CD4-positive, alpha-beta T cell treated with Interleukin-6 at 100 ng/mL for 8 hours (primary cell): ENCODE results near the gene FAM83G.
"Not testable (repeated sequence)": the region's sequence is repeated elsewhere in the genome, so short reads cannot be mapped to it uniquely, and the experiment has no call there.

Experiments
- DNase-seq: peaks from one replicate; pipeline ENCODE4 v3.0.0-alpha.2; 2020; ENCODE audit warnings: mixed read lengths, low spot score

Gene FAM83G

GRCh38 chr17:19004421-19005136 lies at the start of gene FAM83G:
TSS of gene FAM83G (minus strand) at chr17:19004764. CDS start at chr17:19004041, 723 bp downstream.
- DNase-seq: peak; percentile 82

GRCh38 chr17:19048826-19049225 lies 44.3 kb upstream of the FAM83G start:
- DNase-seq: not testable (repeated sequence)

- not testable (repeated sequence) for DNase-seq
Measured at GRCh38 chr17:19047510-19047909, 42.9 kb upstream of the FAM83G start.

- DNase-seq: not testable (repeated sequence)
Measured at GRCh38 chr17:19046782-19047375, 42.3 kb upstream of the FAM83G start, which contains the start of gene GRAP. TSS of gene GRAP (minus strand) at chr17:19046957. CDS start at chr17:19046926, 31 bp downstream.

GRCh38 chr17:19044643-19045042 lies 40.1 kb upstream of the FAM83G start:
- not testable (repeated sequence) for DNase-seq

- not testable (repeated sequence) for DNase-seq
Measured at GRCh38 chr17:19043032-19043431, 38.5 kb upstream of the FAM83G start.

- not testable (repeated sequence) for DNase-seq
Measured at GRCh38 chr17:19042369-19042768, 37.8 kb upstream of the FAM83G start.

- not testable (repeated sequence) for DNase-seq
Measured at GRCh38 chr17:19041871-19042270, 37.3 kb upstream of the FAM83G start.

GRCh38 chr17:19040350-19040749 lies 35.8 kb upstream of the FAM83G start:
- DNase-seq: not testable (repeated sequence)

GRCh38 chr17:19038730-19039129 lies 34.2 kb upstream of the FAM83G start:
- DNase-seq: not testable (repeated sequence)

- DNase-seq: not testable (repeated sequence)
Measured at GRCh38 chr17:19038007-19038406, 33.4 kb upstream of the FAM83G start.

- not testable (repeated sequence) for DNase-seq
Measured at GRCh38 chr17:19037547-19037946, 33.0 kb upstream of the FAM83G start.

GRCh38 chr17:19036186-19036585 lies 31.6 kb upstream of the FAM83G start:
- not testable (repeated sequence) for DNase-seq

GRCh38 chr17:19032377-19032988 lies 27.9 kb upstream of the FAM83G start:
- DNase-seq: not testable (repeated sequence)

- not testable (repeated sequence) for DNase-seq
Measured at GRCh38 chr17:19031729-19032128, 27.2 kb upstream of the FAM83G start.

GRCh38 chr17:19030771-19031449 lies 26.3 kb upstream of the FAM83G start:
- not testable (repeated sequence) for DNase-seq

GRCh38 chr17:19029740-19030139 lies 25.2 kb upstream of the FAM83G start:
- not testable (repeated sequence) for DNase-seq

GRCh38 chr17:19028671-19029070 lies 24.1 kb upstream of the FAM83G start:
- DNase-seq: not testable (repeated sequence)

- no peak for DNase-seq
Measured at GRCh38 chr17:19024101-19025078, 19.8 kb upstream of the FAM83G start.

GRCh38 chr17:19023209-19023999 lies 18.8 kb upstream of the FAM83G start:
- DNase-seq: no peak
